ENCODE measurements around the gene HOXA13.

HOXA13 gene

DNA sequence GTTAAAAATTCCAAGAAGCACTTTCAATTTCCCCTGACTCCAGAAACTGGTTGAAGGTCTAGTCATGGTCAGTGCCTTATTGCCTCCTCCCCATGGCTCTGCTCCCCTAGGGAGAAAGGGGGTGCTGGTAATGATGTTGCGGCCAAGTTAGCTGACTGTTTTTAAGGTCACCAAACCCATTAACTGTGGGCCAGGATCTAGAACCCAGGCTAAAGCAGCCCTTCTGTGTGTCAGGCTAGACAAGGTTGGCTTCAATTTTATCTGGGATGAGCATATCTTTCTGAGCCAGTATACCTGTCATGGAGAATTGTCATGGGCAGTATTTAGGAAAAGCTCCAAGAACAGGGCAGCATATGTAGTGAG lies 11.2 kb upstream of the HOXA13 start:
- DNase-seq (ENCODE audit: low read depth) = no peak
- TF ChIP-seq, protein P1, sequence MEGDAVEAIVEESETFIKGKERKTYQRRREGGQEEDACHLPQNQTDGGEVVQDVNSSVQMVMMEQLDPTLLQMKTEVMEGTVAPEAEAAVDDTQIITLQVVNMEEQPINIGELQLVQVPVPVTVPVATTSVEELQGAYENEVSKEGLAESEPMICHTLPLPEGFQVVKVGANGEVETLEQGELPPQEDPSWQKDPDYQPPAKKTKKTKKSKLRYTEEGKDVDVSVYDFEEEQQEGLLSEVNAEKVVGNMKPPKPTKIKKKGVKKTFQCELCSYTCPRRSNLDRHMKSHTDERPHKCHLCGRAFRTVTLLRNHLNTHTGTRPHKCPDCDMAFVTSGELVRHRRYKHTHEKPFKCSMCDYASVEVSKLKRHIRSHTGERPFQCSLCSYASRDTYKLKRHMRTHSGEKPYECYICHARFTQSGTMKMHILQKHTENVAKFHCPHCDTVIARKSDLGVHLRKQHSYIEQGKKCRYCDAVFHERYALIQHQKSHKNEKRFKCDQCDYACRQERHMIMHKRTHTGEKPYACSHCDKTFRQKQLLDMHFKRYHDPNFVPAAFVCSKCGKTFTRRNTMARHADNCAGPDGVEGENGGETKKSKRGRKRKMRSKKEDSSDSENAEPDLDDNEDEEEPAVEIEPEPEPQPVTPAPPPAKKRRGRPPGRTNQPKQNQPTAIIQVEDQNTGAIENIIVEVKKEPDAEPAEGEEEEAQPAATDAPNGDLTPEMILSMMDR (conservative IDR thresholded peaks at IDR 0.05; ENCODE audit: low read depth, low read length) = no peak
- H3K4me3 ChIP-seq (ENCODE audit: low read depth, low read length) = no peak overlapping the region

DNA sequence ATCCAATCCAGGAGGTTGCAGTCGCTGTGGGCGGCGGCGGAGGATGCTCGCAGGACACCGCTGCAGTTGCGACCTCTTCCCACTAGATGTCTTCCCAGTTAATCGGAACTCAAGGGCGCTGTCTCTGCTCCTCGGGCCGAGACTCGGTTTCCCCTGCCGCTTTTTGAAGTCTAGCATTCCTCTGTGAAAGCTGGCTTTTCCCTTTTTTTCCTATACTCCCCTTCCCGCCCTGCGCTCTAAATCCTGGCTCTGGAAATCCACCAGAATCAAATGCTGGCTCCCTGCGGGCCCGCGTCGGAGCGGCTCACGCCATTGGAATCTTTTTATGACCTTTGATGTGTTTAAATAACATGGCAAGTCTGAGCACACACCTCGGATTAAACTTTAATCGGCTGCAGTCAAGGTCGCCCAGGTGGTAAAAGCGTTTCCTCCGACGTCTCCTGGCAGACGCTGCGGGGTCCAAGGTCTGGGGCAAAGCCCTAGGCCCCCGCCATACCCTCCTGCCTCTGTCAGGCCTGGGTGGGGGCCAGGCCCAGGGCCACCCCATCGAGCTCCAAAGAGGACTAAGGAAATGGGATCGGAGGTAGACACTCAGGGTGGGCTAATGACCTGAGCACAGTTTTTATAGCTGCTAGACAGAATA lies 10.7 kb upstream of the HOXA13 start:
- H3K4me3 ChIP-seq (ENCODE audit: low read depth, low read length) = peak overlapping the region; percentile 44
- TF ChIP-seq, protein P1 (conservative IDR thresholded peaks at IDR 0.05; ENCODE audit: low read depth, low read length) = peak; percentile 85
- DNase-seq (ENCODE audit: low read depth) = peak; percentile 61

- DNase-seq (ENCODE audit: low read depth) = no peak
- TF ChIP-seq, protein P1 (conservative IDR thresholded peaks at IDR 0.05; ENCODE audit: low read depth, low read length) = no peak
Measured at GRCh38 chr7:27209933-27210440, 10.1 kb upstream of the HOXA13 start.

DNA sequence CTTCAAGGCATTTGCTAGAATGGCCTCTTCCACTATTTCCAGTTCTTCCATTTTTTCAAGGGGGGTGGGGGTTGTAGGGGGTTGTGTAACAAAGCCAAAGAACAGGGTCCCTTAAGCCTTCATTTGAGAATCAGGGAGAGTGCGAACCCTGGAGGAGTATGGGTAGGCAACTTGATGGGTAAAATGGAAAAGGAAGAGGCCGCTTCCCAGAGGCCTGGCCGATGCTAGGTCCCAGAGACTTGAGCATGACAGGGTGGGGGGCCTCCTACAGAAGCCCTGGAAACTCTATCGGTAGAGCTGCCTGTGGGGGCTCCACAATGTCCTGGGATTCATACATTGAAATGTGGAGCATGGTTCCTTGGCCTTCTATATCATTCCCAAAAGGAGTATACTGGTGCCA lies 9.1 kb upstream of the HOXA13 start:
- TF ChIP-seq, protein P1 (conservative IDR thresholded peaks at IDR 0.05; ENCODE audit: low read depth, low read length) = no peak
- DNase-seq (ENCODE audit: low read depth) = no peak
- no peak overlapping the region for H3K4me3 ChIP-seq (ENCODE audit: low read depth, low read length)

More at GRCh38 chr7:27209933-27210440, 10.1 kb upstream of the HOXA13 start:
- H3K4me3 ChIP-seq (ENCODE audit: low read depth, low read length) = no peak overlapping the region

DNA sequence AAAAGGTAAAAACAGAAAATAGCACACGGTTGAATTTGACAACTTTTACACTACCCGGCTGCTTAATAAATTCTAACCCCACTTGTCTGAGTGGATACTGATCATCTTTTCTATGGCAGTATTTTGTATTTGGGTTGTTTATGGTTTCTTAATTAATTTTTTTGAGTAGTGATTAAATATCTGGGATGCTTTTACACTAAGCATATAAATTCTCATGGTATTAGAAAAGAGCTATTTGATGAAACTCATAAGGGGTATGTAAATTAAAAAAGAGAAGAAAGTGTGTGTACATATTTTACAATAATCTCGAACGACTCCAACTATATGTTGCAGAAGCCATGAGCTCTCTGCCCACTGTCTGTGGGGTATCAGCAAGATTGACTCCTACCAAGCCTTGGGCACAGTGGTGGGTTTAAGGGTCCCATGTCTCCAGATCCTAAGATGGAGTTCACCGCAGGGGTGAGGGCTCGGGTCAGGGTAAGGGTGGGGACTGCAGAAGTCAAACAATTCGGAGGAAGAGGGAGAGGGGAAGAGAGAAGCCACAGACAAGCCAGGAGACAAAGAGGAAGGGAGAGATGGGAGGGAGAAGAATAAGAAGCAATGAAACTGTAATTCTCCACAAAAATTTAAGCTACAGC lies 7.6 kb upstream of the HOXA13 start:
- TF ChIP-seq, protein P1 (conservative IDR thresholded peaks at IDR 0.05; ENCODE audit: low read depth, low read length) = no peak
- H3K4me3 ChIP-seq (ENCODE audit: low read depth, low read length) = no peak overlapping the region
- no peak for DNase-seq (ENCODE audit: low read depth)

- DNase-seq (ENCODE audit: low read depth) = no peak
- TF ChIP-seq, protein P1 (conservative IDR thresholded peaks at IDR 0.05; ENCODE audit: low read depth, low read length) = no peak
- no peak overlapping the region for H3K4me3 ChIP-seq (ENCODE audit: low read depth, low read length)
Measured at GRCh38 chr7:27205325-27206280, 5.7 kb upstream of the HOXA13 start.
